ENCODE data around the gene LRBA. TPM values are rescaled to one million over a fixed set of nuclear protein-coding genes. Genes with fewer than 3 reads are reported as not detected.

LRBA gene
- polyA plus RNA-seq, 1 of the 3 experiments (the other 2 are of a cell fraction) = 11.4 TPM

- H3K4me2 ChIP-seq = no peak overlapping the region
- ChIA-PET CTCF (interaction anchor here (0.9 to 6.2 kb wide), 3 partner anchors 9 to 270 kb away, joined by 3 to 31 read pairs (median 3); no protein-coding TSS in a partner anchor), POLR2A (no interaction called here)
- peaks cover 29% of the 10 kb centered on the region for H3F3A ChIP-seq (replicated peaks; ENCODE audit: insufficient read depth)
- 90% methylated on average over 7 of the region's 7 CpGs for WGBS (ENCODE audit: low lambda C conversion rate)
- no peaks in the 10 kb centered on the region for H3K9me2 ChIP-seq
- no peaks in the 10 kb centered on the region for H3K79me2 ChIP-seq (ENCODE audit: insufficient read depth)
- no peak overlapping the region for H2AFZ ChIP-seq (ENCODE audit: low read depth)
- H3K9me3 ChIP-seq = no peaks in the 10 kb centered on the region
- TF ChIP-seq FOSL2 (IDR thresholded peaks at IDR 0.05; ENCODE audit: borderline replicate concordance, low read depth) = no peak
- no peaks in the 10 kb centered on the region for H3K27me3 ChIP-seq (ENCODE audit: insufficient read depth)
- no peak overlapping the region for H3K27ac ChIP-seq (ENCODE audit: low read depth in 2 of 2, low read length in 1 of 2)
- no peak for DNase-seq
- H3K4me1 ChIP-seq (ENCODE audit: control insufficient read depth in 1 of 2, insufficient read depth in 2 of 2, low read depth in 1 of 2, low read length in 1 of 2) = no peaks in the 10 kb centered on the region; a peak in 1 of 4 replicates
- no peak overlapping the region for H3K4me3 ChIP-seq (ENCODE audit: low read depth in 2 of 2, low read length in 1 of 2)
- H3K9ac ChIP-seq = no peak overlapping the region
- peaks cover 47 to 68% of the 10 kb centered on the region in 2 experiments for H3K36me3 ChIP-seq (replicated peaks in 1 of 2; ENCODE audit: control insufficient read depth in 1 of 2, insufficient read depth in 2 of 2, low read length in 1 of 2)
- H4K20me1 ChIP-seq (ENCODE audit: insufficient read depth) = no peaks in the 10 kb centered on the region
Observed at GRCh38 chr4:150251752-150252190, 763.3 kb downstream of the LRBA start.

GRCh38 chr4:150250998-150251651, 764.0 kb downstream of the LRBA start:
- CTCF ChIA-PET = no interaction called here
- Histone ChIP-seq H3K27me3 (ENCODE audit: insufficient read depth) (no peaks in the 10 kb centered on the region), H3K27ac (ENCODE audit: low read depth in 2 of 2, low read length in 1 of 2) (no peak overlapping the region), H4K20me1 (ENCODE audit: insufficient read depth) (no peaks in the 10 kb centered on the region), H3K9ac (no peak overlapping the region), H3K9me3 (no peaks in the 10 kb centered on the region), H3K79me2 (ENCODE audit: insufficient read depth) (no peaks in the 10 kb centered on the region), H3K4me1 (ENCODE audit: control insufficient read depth in 1 of 2, insufficient read depth in 2 of 2, low read depth in 1 of 2, low read length in 1 of 2) (no peaks in the 10 kb centered on the region; a peak in 1 of 4 replicates), H3K4me2 (no peak overlapping the region), H3K9me2 (no peaks in the 10 kb centered on the region), H3K36me3 (replicated peaks in 1 of 2; ENCODE audit: control insufficient read depth in 1 of 2, insufficient read depth in 2 of 2, low read length in 1 of 2) (peaks cover 46 to 66% of the 10 kb centered on the region in 2 experiments), H2AFZ (ENCODE audit: low read depth) (no peak overlapping the region), H3F3A (replicated peaks; ENCODE audit: insufficient read depth) (peaks cover 29% of the 10 kb centered on the region), H3K4me3 (ENCODE audit: low read depth in 2 of 2, low read length in 1 of 2) (no peak overlapping the region)
- DNase-seq = peak; percentile 66
- POLR2A ChIA-PET = no interaction called here
- TF ChIP-seq NFIC (IDR thresholded peaks at IDR 0.05; ENCODE audit: borderline replicate concordance) (no peak), TAF1 (IDR thresholded peaks at IDR 0.05; ENCODE audit: borderline replicate concordance, low read depth, low read length) (no peak), IRF3 (IDR thresholded peaks at IDR 0.05; ENCODE audit: low read depth, low read length) (no peak), YY1 (IDR thresholded peaks at IDR 0.05; ENCODE audit: low read depth) (no peak), TCF12 (IDR thresholded peaks at IDR 0.05) (no peak), SMC3 (IDR thresholded peaks at IDR 0.05; ENCODE audit: low read depth, low read length) (no peak), FOSL2 (IDR thresholded peaks at IDR 0.05; ENCODE audit: borderline replicate concordance, low read depth) (no peak), EP300 (IDR thresholded peaks at IDR 0.05; ENCODE audit: borderline replicate concordance in 1 of 2, low read depth in 1 of 2, low read length in 1 of 2) (no peak), RFX5 (IDR thresholded peaks at IDR 0.05; ENCODE audit: low read length) (no peak), GATA2 (CRISPR knock-in tag; IDR thresholded peaks at IDR 0.05) (no peak), SIN3A (IDR thresholded peaks at IDR 0.05; ENCODE audit: borderline replicate concordance, low read depth, low read length) (no peak), CTCF (IDR thresholded peaks at IDR 0.05) (no peak), CHD2 (IDR thresholded peaks at IDR 0.05; ENCODE audit: low read length, partially characterized antibody) (no peak), POLR2AphosphoS5 (IDR thresholded peaks at IDR 0.05; ENCODE audit: low read depth, low read length) (no peak), JUND (IDR thresholded peaks at IDR 0.05) (no peak), TEAD4 (IDR thresholded peaks at IDR 0.05; ENCODE audit: borderline replicate concordance, insufficient read depth) (no peak), MXI1 (IDR thresholded peaks at IDR 0.05; ENCODE audit: low read depth, low read length) (no peak)
- TF ChIP-seq, protein P1, sequence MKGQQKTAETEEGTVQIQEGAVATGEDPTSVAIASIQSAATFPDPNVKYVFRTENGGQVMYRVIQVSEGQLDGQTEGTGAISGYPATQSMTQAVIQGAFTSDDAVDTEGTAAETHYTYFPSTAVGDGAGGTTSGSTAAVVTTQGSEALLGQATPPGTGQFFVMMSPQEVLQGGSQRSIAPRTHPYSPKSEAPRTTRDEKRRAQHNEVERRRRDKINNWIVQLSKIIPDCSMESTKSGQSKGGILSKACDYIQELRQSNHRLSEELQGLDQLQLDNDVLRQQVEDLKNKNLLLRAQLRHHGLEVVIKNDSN (IDR thresholded peaks at IDR 0.05; ENCODE audit: borderline replicate concordance, low read depth) = no peak
- TF ChIP-seq, protein P2, sequence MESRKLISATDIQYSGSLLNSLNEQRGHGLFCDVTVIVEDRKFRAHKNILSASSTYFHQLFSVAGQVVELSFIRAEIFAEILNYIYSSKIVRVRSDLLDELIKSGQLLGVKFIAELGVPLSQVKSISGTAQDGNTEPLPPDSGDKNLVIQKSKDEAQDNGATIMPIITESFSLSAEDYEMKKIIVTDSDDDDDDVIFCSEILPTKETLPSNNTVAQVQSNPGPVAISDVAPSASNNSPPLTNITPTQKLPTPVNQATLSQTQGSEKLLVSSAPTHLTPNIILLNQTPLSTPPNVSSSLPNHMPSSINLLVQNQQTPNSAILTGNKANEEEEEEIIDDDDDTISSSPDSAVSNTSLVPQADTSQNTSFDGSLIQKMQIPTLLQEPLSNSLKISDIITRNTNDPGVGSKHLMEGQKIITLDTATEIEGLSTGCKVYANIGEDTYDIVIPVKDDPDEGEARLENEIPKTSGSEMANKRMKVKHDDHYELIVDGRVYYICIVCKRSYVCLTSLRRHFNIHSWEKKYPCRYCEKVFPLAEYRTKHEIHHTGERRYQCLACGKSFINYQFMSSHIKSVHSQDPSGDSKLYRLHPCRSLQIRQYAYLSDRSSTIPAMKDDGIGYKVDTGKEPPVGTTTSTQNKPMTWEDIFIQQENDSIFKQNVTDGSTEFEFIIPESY (IDR thresholded peaks at IDR 0.05; ENCODE audit: borderline replicate concordance, low read depth) = no peak
- 82% methylated on average over 4 of the region's 4 CpGs for WGBS (ENCODE audit: low lambda C conversion rate)

Measured in SK-N-SH (cell line).